ENCODE measurements around the gene CAB39.

The CAB39 gene

GRCh38 chr2:230861552-230862255 lies 149.1 kb downstream of the CAB39 start:
- no peak for DNase-seq (ENCODE audit: low read depth)
- no peak for TF ChIP-seq CTCF (IDR thresholded peaks at IDR 0.05; ENCODE audit: insufficient read depth, low read depth, low read length, missing control alignments)
- no peak overlapping the region for H3K4me3 ChIP-seq (ENCODE audit: low read length)

GRCh38 chr2:230862292-230862691 lies 149.7 kb downstream of the CAB39 start:
- TF ChIP-seq CTCF (IDR thresholded peaks at IDR 0.05; ENCODE audit: insufficient read depth, low read depth, low read length, missing control alignments), result no peak
- H3K4me3 ChIP-seq (ENCODE audit: low read length), result no peak overlapping the region
- no peak for DNase-seq (ENCODE audit: low read depth)

- DNase-seq (ENCODE audit: low read depth), result no peak
- TF ChIP-seq CTCF (IDR thresholded peaks at IDR 0.05; ENCODE audit: insufficient read depth, low read depth, low read length, missing control alignments), result no peak
- H3K4me3 ChIP-seq (ENCODE audit: low read length), result no peak overlapping the region
Observed at GRCh38 chr2:230863031-230863430, 150.4 kb downstream of the CAB39 start.

- no peak overlapping the region for H3K4me3 ChIP-seq (ENCODE audit: low read length)
- TF ChIP-seq CTCF (IDR thresholded peaks at IDR 0.05; ENCODE audit: insufficient read depth, low read depth, low read length, missing control alignments), result no peak
- DNase-seq (ENCODE audit: low read depth), result no peak
Observed at GRCh38 chr2:230863442-230864121, 150.9 kb downstream of the CAB39 start.

GRCh38 chr2:230864122-230864604 lies 151.5 kb downstream of the CAB39 start:
- DNase-seq (ENCODE audit: low read depth), result no peak
- no peak for TF ChIP-seq CTCF (IDR thresholded peaks at IDR 0.05; ENCODE audit: insufficient read depth, low read depth, low read length, missing control alignments)
- peak overlapping the region; percentile 38 for H3K4me3 ChIP-seq (ENCODE audit: low read length)

GRCh38 chr2:230864605-230865306 lies 152.1 kb downstream of the CAB39 start, which contains the start of gene ITM2C:
TSS of gene ITM2C (plus strand) at chr2:230864942. CDS start at chr2:230865026, 84 bp downstream.
- peak; percentile 16 for TF ChIP-seq CTCF (IDR thresholded peaks at IDR 0.05; ENCODE audit: insufficient read depth, low read depth, low read length, missing control alignments)
- H3K4me3 ChIP-seq (ENCODE audit: low read length), result peak within 1 kb of the TSS; percentile 44
- peak; percentile 68 for DNase-seq (ENCODE audit: low read depth)
